ENCODE results near the gene POLR2H.
"Not testable (repeated sequence)": the region's sequence is repeated elsewhere in the genome, so short reads cannot be mapped to it uniquely, and the experiment has no call there.

POLR2H gene

DNA sequence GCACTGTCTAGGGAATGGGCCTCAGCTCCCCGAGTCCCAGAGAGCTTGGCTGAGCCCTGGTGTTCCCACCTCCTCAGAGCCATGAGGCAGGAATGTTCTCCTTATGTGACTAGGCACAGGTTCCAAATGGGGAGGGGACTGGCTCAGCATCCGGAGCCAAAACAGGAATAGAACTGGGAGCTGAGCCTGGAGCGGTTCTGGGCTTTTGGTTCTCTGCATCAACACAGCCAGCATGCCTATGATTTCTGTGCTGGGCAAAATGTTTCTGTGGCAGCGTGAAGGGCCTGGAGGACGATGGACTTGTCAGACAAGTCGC is 24.2 kb upstream of the POLR2H start, which contains the start of gene FAM131A:
Gene FAM131A, plus strand, starts transcription at position 202 of the 316 bp plus-strand sequence. Its CDS starts 31 bp downstream, at position 233.
- Histone ChIP-seq H3K36me3 (ENCODE audit: control insufficient read depth, insufficient read depth, low read length) (no peaks in the 10 kb centered on the region), H3K79me2 (peaks cover 22% of the 10 kb centered on the region), H3K4me3 (ENCODE audit: low read depth, low read length) (peak within 1 kb of the TSS; percentile 67), H2AFZ (peak within 1 kb of the TSS; percentile 75), H3K9me3 (ENCODE audit: control insufficient read depth, low read length) (no peaks in the 10 kb centered on the region), H3K4me1 (peaks cover 37% of the 10 kb centered on the region), H3K9ac (no peak within 1 kb of the TSS), H3K27ac (peak within 1 kb of the TSS; percentile 92), H3K4me2 (ENCODE audit: low read length) (peak within 1 kb of the TSS; percentile 92), H3K27me3 (ENCODE audit: control insufficient read depth, insufficient read depth, low read length) (no peaks in the 10 kb centered on the region)
- TF ChIP-seq, protein P1, sequence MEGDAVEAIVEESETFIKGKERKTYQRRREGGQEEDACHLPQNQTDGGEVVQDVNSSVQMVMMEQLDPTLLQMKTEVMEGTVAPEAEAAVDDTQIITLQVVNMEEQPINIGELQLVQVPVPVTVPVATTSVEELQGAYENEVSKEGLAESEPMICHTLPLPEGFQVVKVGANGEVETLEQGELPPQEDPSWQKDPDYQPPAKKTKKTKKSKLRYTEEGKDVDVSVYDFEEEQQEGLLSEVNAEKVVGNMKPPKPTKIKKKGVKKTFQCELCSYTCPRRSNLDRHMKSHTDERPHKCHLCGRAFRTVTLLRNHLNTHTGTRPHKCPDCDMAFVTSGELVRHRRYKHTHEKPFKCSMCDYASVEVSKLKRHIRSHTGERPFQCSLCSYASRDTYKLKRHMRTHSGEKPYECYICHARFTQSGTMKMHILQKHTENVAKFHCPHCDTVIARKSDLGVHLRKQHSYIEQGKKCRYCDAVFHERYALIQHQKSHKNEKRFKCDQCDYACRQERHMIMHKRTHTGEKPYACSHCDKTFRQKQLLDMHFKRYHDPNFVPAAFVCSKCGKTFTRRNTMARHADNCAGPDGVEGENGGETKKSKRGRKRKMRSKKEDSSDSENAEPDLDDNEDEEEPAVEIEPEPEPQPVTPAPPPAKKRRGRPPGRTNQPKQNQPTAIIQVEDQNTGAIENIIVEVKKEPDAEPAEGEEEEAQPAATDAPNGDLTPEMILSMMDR (IDR thresholded peaks at IDR 0.05): no peak

- Histone ChIP-seq H3K4me1 (peaks cover 35% of the 10 kb centered on the region), H3K9me3 (ENCODE audit: control insufficient read depth, low read length) (no peaks in the 10 kb centered on the region), H3K36me3 (ENCODE audit: control insufficient read depth, insufficient read depth, low read length) (no peaks in the 10 kb centered on the region), H3K9ac (no peak overlapping the region), H3K4me3 (ENCODE audit: low read depth, low read length) (no peak overlapping the region), H3K27ac (peak overlapping the region; percentile 92), H2AFZ (peak overlapping the region; percentile 75), H3K27me3 (ENCODE audit: control insufficient read depth, insufficient read depth, low read length) (no peaks in the 10 kb centered on the region), H3K79me2 (peaks cover 27% of the 10 kb centered on the region), H3K4me2 (ENCODE audit: low read length) (peak overlapping the region; percentile 67)
- TF ChIP-seq, protein P1 (IDR thresholded peaks at IDR 0.05): no peak
Observed at GRCh38 chr3:184337981-184338380, 23.5 kb upstream of the POLR2H start.

GRCh38 chr3:184338511-184338945 is 23.0 kb upstream of the POLR2H start:
- TF ChIP-seq, protein P1 (IDR thresholded peaks at IDR 0.05): no peak
- Histone ChIP-seq H3K79me2 (peaks cover 27% of the 10 kb centered on the region), H3K27ac (peak overlapping the region; percentile 92), H3K27me3 (ENCODE audit: control insufficient read depth, insufficient read depth, low read length) (no peaks in the 10 kb centered on the region), H3K36me3 (ENCODE audit: control insufficient read depth, insufficient read depth, low read length) (no peaks in the 10 kb centered on the region), H3K9me3 (ENCODE audit: control insufficient read depth, low read length) (no peaks in the 10 kb centered on the region), H3K4me1 (peaks cover 35% of the 10 kb centered on the region), H3K4me3 (ENCODE audit: low read depth, low read length) (peak overlapping the region; percentile 61), H2AFZ (peak overlapping the region; percentile 75), H3K4me2 (ENCODE audit: low read length) (peak overlapping the region; percentile 93), H3K9ac (no peak overlapping the region)

DNA sequence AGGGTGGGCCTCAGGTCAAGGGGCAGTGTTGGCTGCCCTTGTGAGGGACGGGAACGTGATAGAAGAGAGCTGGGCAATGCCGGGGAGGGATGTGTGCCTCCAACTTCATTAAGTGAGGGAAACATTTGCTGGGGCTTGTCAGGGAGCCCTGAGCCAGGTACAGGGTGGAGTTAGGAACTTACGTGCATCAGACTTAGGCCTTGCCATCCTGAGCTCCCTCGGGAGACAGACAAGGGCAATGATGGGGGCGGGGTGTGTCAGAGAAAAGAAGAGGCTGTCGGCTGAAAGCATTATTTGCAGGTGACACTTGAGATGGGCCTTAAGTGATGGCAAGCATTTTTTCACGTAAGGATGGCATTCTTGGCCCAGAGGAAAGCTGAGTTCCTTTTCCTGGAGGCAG is 22.5 kb upstream of the POLR2H start:
- Histone ChIP-seq H3K4me1 (peaks cover 35% of the 10 kb centered on the region), H3K9ac (no peak overlapping the region), H3K27ac (peak overlapping the region; percentile 92), H3K4me3 (ENCODE audit: low read depth, low read length) (peak overlapping the region; percentile 61), H3K9me3 (ENCODE audit: control insufficient read depth, low read length) (no peaks in the 10 kb centered on the region), H3K27me3 (ENCODE audit: control insufficient read depth, insufficient read depth, low read length) (no peaks in the 10 kb centered on the region), H3K79me2 (peaks cover 29% of the 10 kb centered on the region), H3K36me3 (ENCODE audit: control insufficient read depth, insufficient read depth, low read length) (no peaks in the 10 kb centered on the region), H2AFZ (peak overlapping the region; percentile 75), H3K4me2 (ENCODE audit: low read length) (peak overlapping the region; percentile 93)
- TF ChIP-seq, protein P1 (IDR thresholded peaks at IDR 0.05): no peak

DNA sequence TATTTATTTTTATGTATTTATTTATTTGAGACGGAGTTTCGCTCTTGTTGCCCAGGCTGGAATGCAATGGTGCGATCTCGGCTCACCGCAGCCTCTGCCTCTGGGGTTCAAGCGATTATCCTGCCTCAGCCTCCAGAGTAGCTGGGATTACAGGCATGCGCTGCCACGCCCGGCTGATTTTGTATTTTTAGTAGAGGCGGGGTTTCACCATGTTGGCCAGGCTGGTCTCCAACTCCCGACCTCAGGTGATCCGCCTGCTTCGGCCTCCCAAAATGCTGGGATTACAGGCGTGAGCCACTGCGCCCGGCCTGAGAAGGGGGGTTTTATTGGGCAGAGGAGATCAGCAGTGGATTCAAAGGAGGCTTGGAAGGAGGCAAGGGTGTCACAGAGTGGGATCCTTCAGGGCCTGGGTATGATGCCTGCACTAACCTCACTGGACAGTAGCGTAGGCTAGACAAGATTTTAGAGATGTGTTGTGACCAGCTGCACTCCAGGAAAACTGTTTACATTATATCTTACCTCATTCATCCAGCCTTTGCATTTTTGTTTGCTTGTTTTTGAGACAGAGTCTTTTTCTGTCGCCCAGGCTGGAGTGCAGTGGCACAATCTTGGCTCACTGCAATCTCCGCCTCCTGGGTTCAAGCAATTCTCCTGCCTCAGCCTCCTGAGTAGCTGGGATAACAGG is 21.9 kb upstream of the POLR2H start:
- Histone ChIP-seq H3K4me2 (ENCODE audit: low read length) (peak overlapping the region; percentile 93), H3K4me3 (ENCODE audit: low read depth, low read length) (peak overlapping the region; percentile 61), H3K4me1 (peaks cover 35% of the 10 kb centered on the region), H3K27ac (peak overlapping the region; percentile 92), H3K79me2 (peaks cover 33% of the 10 kb centered on the region)
- not testable (repeated sequence) for H2AFZ ChIP-seq; H3K9ac ChIP-seq; H3K36me3 ChIP-seq (ENCODE audit: control insufficient read depth, insufficient read depth, low read length); H3K27me3 ChIP-seq (ENCODE audit: control insufficient read depth, insufficient read depth, low read length); H3K9me3 ChIP-seq (ENCODE audit: control insufficient read depth, low read length)

All from parathyroid adenoma (tissue), 2 donors.